Fibroblast of lung (primary cell): Measurements from ENCODE around the gene CUL2. TPM values are rescaled to one million over a fixed set of nuclear protein-coding genes. Genes with fewer than 3 reads are reported as not detected.

Source experiments
- DNase-seq, 2 donors: peaks; one replicate each; pipeline versions ENCODE4 v3.0.0 to v3.0.0-alpha.2; 2010; ENCODE audit warnings: low read depth in 2 of 2
- H2AFZ ChIP-seq: 2 replicates; pipeline ENCODE4 v1.5.1; 2012; ENCODE audit warnings: low read length, control low read depth, inconsistent platforms
- H3K27ac ChIP-seq: 2 replicates; pipeline ENCODE4 v1.5.1; 2011; ENCODE audit warnings: low read length, control low read depth; ENCODE audit not compliant: insufficient read depth
- H3K27me3 ChIP-seq: 2 replicates; pipeline ENCODE4 v1.5.1; 2011; ENCODE audit warnings: mild to moderate bottlenecking, low read length; ENCODE audit not compliant: control insufficient read depth, insufficient read depth
- H3K36me3 ChIP-seq: 2 replicates; pipeline ENCODE4 v1.5.1; 2011; ENCODE audit warnings: low read length; ENCODE audit not compliant: control insufficient read depth, insufficient read depth
- H3K4me1 ChIP-seq: 2 replicates; pipeline ENCODE4 v1.5.1; 2011; ENCODE audit warnings: low read length; ENCODE audit not compliant: control insufficient read depth, insufficient read depth; ENCODE audit errors: extremely low read depth
- H3K4me2 ChIP-seq: 2 replicates; pipeline ENCODE4 v1.5.1; 2011; ENCODE audit warnings: low read length, control low read depth; ENCODE audit not compliant: insufficient read depth; ENCODE audit errors: extremely low read depth
- H3K4me3 ChIP-seq, 4 experiments: fragments of 200-600 bp in 1 of 4; sonication (generic) in 1 of 4; replicated peaks in 1 of 4; 2 replicates each; pipeline ENCODE4 v1.5.1; 2011 to 2016; ENCODE audit warnings: low read length in 4 of 4, low read depth in 3 of 4, mild to moderate bottlenecking in 3 of 4, control low read depth in 2 of 4, inconsistent platforms in 1 of 4, mixed read lengths in 1 of 4; ENCODE audit not compliant: insufficient read depth in 1 of 4; ENCODE audit errors: control extremely low read depth in 1 of 4
- H3K79me2 ChIP-seq: 2 replicates; pipeline ENCODE4 v1.5.1; 2012; ENCODE audit warnings: mild to moderate bottlenecking, low read length, inconsistent platforms; ENCODE audit not compliant: control insufficient read depth, insufficient read depth
- H3K9ac ChIP-seq: 2 replicates; pipeline ENCODE4 v1.5.1; 2011; ENCODE audit warnings: mild to moderate bottlenecking, low read length, control low read depth; ENCODE audit not compliant: insufficient read depth
- H3K9me3 ChIP-seq: 2 replicates; pipeline ENCODE4 v1.5.1; 2012; ENCODE audit warnings: low read depth, low read length; ENCODE audit not compliant: control insufficient read depth, insufficient read depth
- H4K20me1 ChIP-seq: 2 replicates; pipeline ENCODE4 v1.5.1; 2011; ENCODE audit warnings: low read length; ENCODE audit not compliant: control insufficient read depth, insufficient read depth; ENCODE audit errors: extremely low read depth
- CTCF ChIP-seq, 2 donors: IDR thresholded peaks in 1 of 2; conservative IDR thresholded peaks in 1 of 2; 1 replicate in 1 of 2; 2 replicates in 1 of 2; pipeline ENCODE4 v1.5.1; 2011 to 2012; ENCODE audit warnings: low read length in 2 of 2, control low read depth in 1 of 2, inconsistent platforms in 1 of 2, low read depth in 1 of 2, mild to moderate bottlenecking in 1 of 2
- EZH2 ChIP-seq: IDR thresholded peaks from 2 replicates; pipeline ENCODE4 v1.5.1; 2012; ENCODE audit warnings: low read length, control low read depth, mild to moderate bottlenecking; ENCODE audit errors: missing control alignments
- polyA plus RNA-seq, 2 donors: library from polyadenylated mRNA; depleted of rRNA in 1 of 2; stranded (reverse) in 1 of 2; unstranded in 1 of 2; fragments of >200 nt; gene quantifications; 2 replicates each; pipeline ENCODE4 v1.2.1, GENCODE V29; 2011 to 2012; ENCODE audit warnings: missing spikeins in 1 of 2
- total RNA-seq: library from RNA; depleted of rRNA; stranded (reverse); fragments of >200 nt; gene quantifications from 2 replicates; pipeline ENCODE4 v1.2.1, GENCODE V29; 2014

Gene CUL2
- total and polyA plus RNA-seq, 2 donors (not counting 1 experiment from before 2014, with no cell fraction given) = 22.8 to 36.0 TPM

GRCh38 chr10:35059481-35059880 lies 30.7 kb downstream of the CUL2 start:
- Histone ChIP-seq H3K27ac (no peak overlapping the region), H4K20me1 (no peaks in the 10 kb centered on the region), H2AFZ (no peak overlapping the region), H3K9ac (no peak overlapping the region), H3K4me3 (no peak overlapping the region), H3K79me2 (peaks cover 6% of the 10 kb centered on the region), H3K9me3 (no peaks in the 10 kb centered on the region), H3K27me3 (no peaks in the 10 kb centered on the region), H3K36me3 (no peaks in the 10 kb centered on the region), H3K4me2 (no peak overlapping the region), H3K4me1 (peaks cover 2% of the 10 kb centered on the region)
- TF ChIP-seq EZH2 = no peak
- no peak for TF ChIP-seq CTCF (conservative IDR thresholded peaks at IDR 0.05 in 1 of 2, IDR thresholded peaks at IDR 0.05 in 1 of 2; ENCODE audit: low read depth in 1 of 2, low read length in 2 of 2)
- DNase-seq = peak in 1 of 2 donors; percentile 52

DNA sequence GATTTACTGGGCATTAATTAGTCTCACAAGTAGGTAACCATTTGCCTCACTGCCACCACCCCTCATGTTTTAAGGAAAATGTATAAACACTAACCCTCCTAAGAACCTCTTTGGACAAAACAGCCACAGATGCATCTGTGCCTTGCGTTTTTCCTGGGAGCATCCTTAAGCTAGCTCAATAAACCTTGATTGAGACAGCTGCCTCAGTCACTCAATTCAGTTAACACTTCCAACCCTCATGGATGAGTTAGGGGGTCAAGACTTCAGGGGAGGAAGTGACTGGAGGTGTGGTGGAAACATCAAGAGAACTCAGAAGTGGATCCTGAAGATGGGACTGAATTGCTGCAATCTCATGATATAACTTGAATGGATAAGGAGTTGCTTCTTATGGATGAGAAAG lies 31.5 kb downstream of the CUL2 start:
- no peak for DNase-seq
- H3K4me1 ChIP-seq = peaks cover 2% of the 10 kb centered on the region

DNA sequence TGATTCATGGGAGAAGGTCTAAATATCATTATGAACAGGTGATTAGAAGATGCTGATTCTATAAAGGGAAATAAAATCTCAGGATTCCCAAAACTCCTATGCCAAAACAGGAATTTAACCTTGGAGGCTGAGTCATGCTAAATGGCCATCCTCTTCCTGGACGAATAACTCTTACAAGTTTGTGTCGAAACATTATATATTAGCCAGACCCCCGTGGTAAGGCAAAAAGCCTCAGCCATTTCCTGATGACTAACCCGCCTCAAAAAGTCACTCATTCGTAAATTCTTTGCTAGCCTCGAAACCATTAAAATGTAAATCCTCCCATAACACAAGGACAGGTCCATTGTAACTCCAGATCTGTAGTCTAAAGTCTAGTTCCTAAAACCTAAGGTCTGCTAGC lies 32.0 kb downstream of the CUL2 start:
- Histone ChIP-seq H3K79me2 (peaks cover 6% of the 10 kb centered on the region), H4K20me1 (no peaks in the 10 kb centered on the region), H2AFZ (no peak overlapping the region), H3K4me2 (no peak overlapping the region), H3K9me3 (no peaks in the 10 kb centered on the region), H3K4me3 (no peak overlapping the region), H3K36me3 (no peaks in the 10 kb centered on the region), H3K4me1 (peaks cover 2% of the 10 kb centered on the region), H3K27me3 (no peaks in the 10 kb centered on the region), H3K27ac (peak overlapping the region; percentile 4), H3K9ac (no peak overlapping the region)
- peak; percentile 83 to 96 for DNase-seq
- TF ChIP-seq EZH2 = no peak
- no peak for TF ChIP-seq CTCF (conservative IDR thresholded peaks at IDR 0.05 in 1 of 2, IDR thresholded peaks at IDR 0.05 in 1 of 2; ENCODE audit: low read depth in 1 of 2, low read length in 2 of 2)

More for the DNA sequence above, 31.5 kb downstream of the CUL2 start:
- no peak overlapping the region for H3K4me3 ChIP-seq
- TF ChIP-seq EZH2 (no peak), CTCF (conservative IDR thresholded peaks at IDR 0.05 in 1 of 2, IDR thresholded peaks at IDR 0.05 in 1 of 2; ENCODE audit: low read depth in 1 of 2, low read length in 2 of 2) (no peak)
- no peak overlapping the region for H3K4me2 ChIP-seq
- peaks cover 6% of the 10 kb centered on the region for H3K79me2 ChIP-seq
- H2AFZ ChIP-seq = no peak overlapping the region
- H4K20me1 ChIP-seq = no peaks in the 10 kb centered on the region
- no peaks in the 10 kb centered on the region for H3K36me3 ChIP-seq
- no peaks in the 10 kb centered on the region for H3K9me3 ChIP-seq
- H3K27me3 ChIP-seq = no peaks in the 10 kb centered on the region
- H3K9ac ChIP-seq = no peak overlapping the region
- H3K27ac ChIP-seq = peak overlapping the region; percentile 4
